Gastrocnemius medialis (tissue), 4 donors: ENCODE data around the gene RNF169. TPM values are rescaled to one million over a fixed set of nuclear protein-coding genes. Genes with fewer than 3 reads are reported as not detected.

ENCODE experiments used
- ATAC-seq, 2 donors: fragments of 150-250 bp; one replicate each; pipeline ENCODE4 v1.9.1; 2016
- DNase-seq, 2 donors: peaks; one replicate each; pipeline ENCODE4 v3.0.0-alpha.2; 2019
- H3K27ac ChIP-seq, 4 donors: fragments of 200-600 bp; sonication (generic); 1 replicate in 1 of 4; 2 replicates in 3 of 4; pipeline ENCODE4 v1.5.1; 2016 to 2018; ENCODE audit warnings: mild to moderate bottlenecking in 2 of 4, moderate library complexity in 1 of 4
- H3K27me3 ChIP-seq, 3 donors: fragments of 200-600 bp; sonication (generic) in 2 of 3; 1 replicate in 1 of 3; 2 replicates in 2 of 3; pipeline versions ENCODE4 v1.5.1 to v1.6.0; 2016 to 2019; ENCODE audit warnings: mild to moderate bottlenecking in 1 of 3, moderate library complexity in 1 of 3
- H3K36me3 ChIP-seq, 2 donors: fragments of 200-600 bp; sonication (generic) in 1 of 2; one replicate each; pipeline ENCODE4 v1.5.1; 2017 to 2018
- H3K4me1 ChIP-seq, 2 donors: fragments of 200-600 bp; sonication (generic) in 1 of 2; one replicate each; pipeline ENCODE4 v1.5.1; 2016 to 2017; ENCODE audit warnings: mild to moderate bottlenecking in 2 of 2
- H3K4me3 ChIP-seq, 4 donors: fragments of 200-600 bp; sonication (generic) in 3 of 4; 1 replicate in 1 of 4; 2 replicates in 3 of 4; pipeline ENCODE4 v1.5.1; 2016 to 2019; ENCODE audit warnings: mild to moderate bottlenecking in 2 of 4
- H3K9me3 ChIP-seq, 3 donors: fragments of 200-600 bp; sonication (generic) in 2 of 3; 1 replicate in 1 of 3; 2 replicates in 2 of 3; pipeline ENCODE4 v1.5.1; 2016 to 2019
- CTCF ChIP-seq, 5 experiments: fragments of 450-650 bp in 3 of 5; fragments of 200-600 bp in 2 of 5; sonication (generic) in 2 of 5; IDR thresholded peaks in 4 of 5; conservative IDR thresholded peaks in 1 of 5; 1 replicate in 4 of 5; 2 replicates in 1 of 5; pipeline ENCODE4 v1.5.1; 2016 to 2019; ENCODE audit warnings: antibody characterized with exemption in 5 of 5, mild to moderate bottlenecking in 3 of 5, moderate library complexity in 3 of 5
- POLR2A ChIP-seq, 2 donors: fragments of 450-650 bp; IDR thresholded peaks; one replicate each; pipeline ENCODE4 v1.6.1; 2017; ENCODE audit warnings: antibody characterized with exemption in 2 of 2, mild to moderate bottlenecking in 2 of 2, moderate library complexity in 2 of 2
- in situ Hi-C, 4 donors: fragments of 200-750 bp; cut with MboI; loops; one replicate each; pipeline versions ENCODE4 v1.15.0 to v1.8.0; 2017; ENCODE audit warnings: low sequenced_read_pairs in 4 of 4
- intact Hi-C: fragments of 100-400 bp; cut with DNase I; formaldehyde crosslinking; loops from one replicate; pipeline ENCODE4 v1.15.1; 2023; ENCODE audit warnings: low total_unique reads
- total RNA-seq, 4 donors: library from RNA; depleted of rRNA; stranded (reverse); fragments of >200 nt; gene quantifications; one replicate each; pipeline versions ENCODE4 v1.1.0 to v1.2.3, GENCODE V29; 2016

RNF169 gene
- total RNA-seq, 4 donors from 2014 or later, result 17.1 to 25.2 (median 21.0) TPM

- in situ Hi-C loops (no loop called here), intact Hi-C loops (no loop called here)
- Histone ChIP-seq H3K27me3 (no peaks in the 10 kb centered on the region), H3K4me3 (peak overlapping the region in 2 of 4 donors; percentile 1 to 14), H3K27ac (peak overlapping the region; percentile 35 to 82 (median 66)), H3K36me3 (no peaks in the 10 kb centered on the region), H3K4me1 (peaks cover 40 to 49% of the 10 kb centered on the region in 2 donors), H3K9me3 (no peaks in the 10 kb centered on the region)
- no peak for TF ChIP-seq CTCF (IDR thresholded peaks at IDR 0.05 in 4 of 5, conservative IDR thresholded peaks at IDR 0.05 in 1 of 5)
- TF ChIP-seq POLR2A (IDR thresholded peaks at IDR 0.05), result no peak
- DNase-seq, result peak; percentile 49 to 68
- peak; percentile 96 to 97 for ATAC-seq
Measured at GRCh38 chr11:74806267-74806666, 57.6 kb downstream of the RNF169 start.

DNA sequence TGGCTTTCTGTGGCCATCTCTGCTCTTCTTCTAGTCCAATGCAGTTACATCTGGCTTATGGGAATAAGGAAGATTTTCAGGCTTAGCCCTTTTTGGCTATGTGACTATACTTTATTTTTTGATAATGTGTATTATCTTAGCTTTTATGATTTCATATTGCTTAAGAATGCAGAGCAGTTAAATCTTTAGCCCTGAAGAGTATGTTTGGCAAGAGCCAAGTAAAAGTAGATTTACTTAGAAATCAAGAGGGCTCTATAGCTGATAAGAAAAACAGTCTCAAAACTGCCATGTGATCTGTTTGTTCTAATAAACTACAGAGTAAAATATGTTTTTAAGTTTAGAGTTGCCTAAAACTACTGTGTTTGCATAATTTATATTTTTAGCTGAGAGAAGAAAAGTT lies 61.2 kb downstream of the RNF169 start:
- no peaks in the 10 kb centered on the region for H3K27me3 ChIP-seq
- no peak overlapping the region for H3K4me3 ChIP-seq
- DNase-seq (no peak), ATAC-seq (no peak)
- H3K9me3 ChIP-seq, result no peaks in the 10 kb centered on the region
- peaks cover 39 to 44% of the 10 kb centered on the region in 2 donors for H3K4me1 ChIP-seq
- no peak for TF ChIP-seq CTCF (IDR thresholded peaks at IDR 0.05 in 4 of 5, conservative IDR thresholded peaks at IDR 0.05 in 1 of 5)
- no peak for TF ChIP-seq POLR2A (IDR thresholded peaks at IDR 0.05)
- intact Hi-C loops, result no loop called here
- no peak overlapping the region for H3K27ac ChIP-seq
- H3K36me3 ChIP-seq, result no peaks in the 10 kb centered on the region
- in situ Hi-C loops, result no loop called here

- TF ChIP-seq CTCF (IDR thresholded peaks at IDR 0.05 in 4 of 5, conservative IDR thresholded peaks at IDR 0.05 in 1 of 5) (no peak), POLR2A (IDR thresholded peaks at IDR 0.05) (no peak)
- DNase-seq, result no peak
- Histone ChIP-seq H3K36me3 (no peaks in the 10 kb centered on the region), H3K9me3 (no peaks in the 10 kb centered on the region), H3K27ac (no peak overlapping the region), H3K4me3 (no peak overlapping the region), H3K4me1 (peaks cover 0 to 7% of the 10 kb centered on the region in 2 donors), H3K27me3 (no peaks in the 10 kb centered on the region)
- intact Hi-C loops (no loop called here), in situ Hi-C loops (no loop called here)
- ATAC-seq, result no peak
Measured at GRCh38 chr11:74815966-74816365, 67.3 kb downstream of the RNF169 start.

- DNase-seq (no peak), ATAC-seq (no peak)
- Histone ChIP-seq H3K4me3 (no peak overlapping the region), H3K27me3 (no peaks in the 10 kb centered on the region), H3K27ac (no peak overlapping the region), H3K36me3 (no peaks in the 10 kb centered on the region), H3K4me1 (peaks cover 1 to 11% of the 10 kb centered on the region in 2 donors), H3K9me3 (no peaks in the 10 kb centered on the region)
- intact Hi-C loops (no loop called here), in situ Hi-C loops (no loop called here)
- TF ChIP-seq CTCF (IDR thresholded peaks at IDR 0.05 in 4 of 5, conservative IDR thresholded peaks at IDR 0.05 in 1 of 5), result no peak
- no peak for TF ChIP-seq POLR2A (IDR thresholded peaks at IDR 0.05)
Measured at GRCh38 chr11:74816664-74817063, 68.0 kb downstream of the RNF169 start.

DNA sequence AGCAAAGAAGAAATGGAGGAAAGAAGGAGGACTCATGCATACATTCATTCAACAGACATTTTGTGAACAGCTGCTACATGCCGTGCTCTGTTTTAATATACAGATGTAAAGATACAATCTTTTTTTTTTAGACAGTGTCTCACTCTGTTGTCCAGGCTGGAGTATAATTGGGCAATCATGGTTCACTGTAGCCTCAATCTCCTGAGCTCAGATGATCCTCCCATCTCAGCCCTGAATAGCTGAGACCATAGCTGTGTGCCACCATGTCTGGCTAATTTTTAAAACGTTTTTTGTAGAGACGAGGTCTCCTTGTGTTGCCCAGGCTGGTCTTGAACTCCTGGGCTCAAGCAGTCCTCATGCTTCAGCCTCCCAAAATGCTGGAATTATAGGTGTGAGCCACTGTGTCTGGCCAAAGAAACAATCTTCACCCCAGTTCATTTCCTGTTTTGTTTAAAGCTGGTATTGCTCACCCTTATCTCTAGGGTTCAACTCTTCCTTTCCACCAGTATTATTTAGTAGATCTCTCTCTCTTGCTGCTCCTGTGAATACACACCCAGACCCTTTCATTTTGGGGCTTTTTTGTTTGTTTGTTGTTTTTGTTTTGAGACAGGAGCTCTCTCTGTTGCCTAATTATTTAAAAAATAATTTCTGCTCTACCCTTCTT lies 69.8 kb downstream of the RNF169 start:
- H3K27me3 ChIP-seq, result no peaks in the 10 kb centered on the region
- H3K4me1 ChIP-seq, result peaks cover 16 to 23% of the 10 kb centered on the region in 2 donors
- no peaks in the 10 kb centered on the region for H3K36me3 ChIP-seq
- H3K4me3 ChIP-seq, result no peak overlapping the region
- ATAC-seq, result no peak
- no peak for TF ChIP-seq CTCF (IDR thresholded peaks at IDR 0.05 in 4 of 5, conservative IDR thresholded peaks at IDR 0.05 in 1 of 5)
- no peak for TF ChIP-seq POLR2A (IDR thresholded peaks at IDR 0.05)
- H3K9me3 ChIP-seq, result no peaks in the 10 kb centered on the region
- intact Hi-C loops, result no loop called here
- no peak overlapping the region for H3K27ac ChIP-seq
- DNase-seq, result no peak
- in situ Hi-C loops, result no loop called here
